PFSK-1 (cell line): Measurements from ENCODE around the gene TOMM6.

Experiments used
- POLR2AphosphoS5 ChIP-seq: IDR thresholded peaks from 2 replicates; pipeline ENCODE4 v1.6.1; 2012; ENCODE audit warnings: low read depth, mild to moderate bottlenecking, control low read depth, low read length, moderate library complexity
- TAF1 ChIP-seq: IDR thresholded peaks from 2 replicates; pipeline ENCODE4 v1.6.1; 2012; ENCODE audit warnings: low read length, control low read depth, borderline replicate concordance; ENCODE audit not compliant: insufficient read depth
- TF ChIP-seq, protein P1 (sequence below), 2 experiments: IDR thresholded peaks; 2 replicates each; pipeline versions ENCODE4 v1.6.1 to v1.8.0; 2011 to 2012; ENCODE audit warnings: low read depth in 2 of 2, low read length in 2 of 2, control low read depth in 1 of 2, inconsistent platforms in 1 of 2, mild to moderate bottlenecking in 1 of 2, moderate library complexity in 1 of 2; ENCODE audit not compliant: insufficient read depth in 1 of 2

DNA sequence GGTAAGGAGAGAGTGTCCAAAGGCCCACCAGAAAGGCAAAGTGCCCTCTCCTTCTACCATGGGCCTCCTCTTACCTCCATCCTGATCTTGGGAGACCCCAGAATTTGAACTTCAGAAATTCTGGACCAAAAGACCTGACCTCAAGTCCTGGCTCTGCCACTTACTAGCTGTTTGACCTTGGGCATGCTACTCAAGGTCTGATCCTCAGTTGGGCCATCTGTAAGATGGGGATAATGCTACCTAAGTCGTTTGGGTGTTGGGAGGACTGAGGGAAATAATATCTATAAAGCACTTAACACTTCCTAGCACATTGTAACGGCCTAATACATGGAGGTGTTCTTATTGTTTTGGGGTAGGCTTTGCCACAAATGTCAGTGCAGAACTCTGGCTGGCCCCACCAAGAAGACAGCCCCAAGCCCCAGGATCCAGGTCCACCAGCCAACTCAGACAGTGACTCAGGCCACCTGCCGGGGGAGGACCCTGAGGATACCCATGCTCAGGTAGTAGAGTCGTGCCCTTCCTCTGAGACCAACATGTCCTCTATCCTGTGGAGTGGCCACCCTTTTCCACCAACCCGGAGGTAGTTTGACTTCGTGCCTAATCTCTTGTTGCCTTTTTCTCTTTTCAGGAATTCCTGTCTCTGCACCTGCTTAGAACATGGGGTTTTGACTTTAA lies 4.3 kb upstream of the TOMM6 start:
- TF ChIP-seq POLR2AphosphoS5 (no peak), TAF1 (no peak)
- TF ChIP-seq, protein P1, sequence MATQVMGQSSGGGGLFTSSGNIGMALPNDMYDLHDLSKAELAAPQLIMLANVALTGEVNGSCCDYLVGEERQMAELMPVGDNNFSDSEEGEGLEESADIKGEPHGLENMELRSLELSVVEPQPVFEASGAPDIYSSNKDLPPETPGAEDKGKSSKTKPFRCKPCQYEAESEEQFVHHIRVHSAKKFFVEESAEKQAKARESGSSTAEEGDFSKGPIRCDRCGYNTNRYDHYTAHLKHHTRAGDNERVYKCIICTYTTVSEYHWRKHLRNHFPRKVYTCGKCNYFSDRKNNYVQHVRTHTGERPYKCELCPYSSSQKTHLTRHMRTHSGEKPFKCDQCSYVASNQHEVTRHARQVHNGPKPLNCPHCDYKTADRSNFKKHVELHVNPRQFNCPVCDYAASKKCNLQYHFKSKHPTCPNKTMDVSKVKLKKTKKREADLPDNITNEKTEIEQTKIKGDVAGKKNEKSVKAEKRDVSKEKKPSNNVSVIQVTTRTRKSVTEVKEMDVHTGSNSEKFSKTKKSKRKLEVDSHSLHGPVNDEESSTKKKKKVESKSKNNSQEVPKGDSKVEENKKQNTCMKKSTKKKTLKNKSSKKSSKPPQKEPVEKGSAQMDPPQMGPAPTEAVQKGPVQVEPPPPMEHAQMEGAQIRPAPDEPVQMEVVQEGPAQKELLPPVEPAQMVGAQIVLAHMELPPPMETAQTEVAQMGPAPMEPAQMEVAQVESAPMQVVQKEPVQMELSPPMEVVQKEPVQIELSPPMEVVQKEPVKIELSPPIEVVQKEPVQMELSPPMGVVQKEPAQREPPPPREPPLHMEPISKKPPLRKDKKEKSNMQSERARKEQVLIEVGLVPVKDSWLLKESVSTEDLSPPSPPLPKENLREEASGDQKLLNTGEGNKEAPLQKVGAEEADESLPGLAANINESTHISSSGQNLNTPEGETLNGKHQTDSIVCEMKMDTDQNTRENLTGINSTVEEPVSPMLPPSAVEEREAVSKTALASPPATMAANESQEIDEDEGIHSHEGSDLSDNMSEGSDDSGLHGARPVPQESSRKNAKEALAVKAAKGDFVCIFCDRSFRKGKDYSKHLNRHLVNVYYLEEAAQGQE (IDR thresholded peaks at IDR 0.05; ENCODE audit: insufficient read depth in 1 of 2, low read depth in 2 of 2, low read length in 2 of 2), result no peak
